Glutamatergic neuron (in vitro differentiated cells): ENCODE measurements around the gene HTR6. TPM values are rescaled to one million over a fixed set of nuclear protein-coding genes. Genes with fewer than 3 reads are reported as not detected.

Source experiments
- DNase-seq: peaks from one replicate; pipeline ENCODE4 v3.0.0; 2022
- H3K27ac Mint-ChIP-seq: one replicate; pipeline ENCODE4 v1.8.0; 2020; ENCODE audit warnings: mild to moderate bottlenecking, mixed read lengths, inconsistent platforms; ENCODE audit not compliant: unreplicated experiment
- H3K27me3 Mint-ChIP-seq: one replicate; pipeline ENCODE4 v1.8.0; 2020; ENCODE audit warnings: mild to moderate bottlenecking, moderate library complexity, mixed read lengths, inconsistent platforms; ENCODE audit not compliant: unreplicated experiment
- H3K36me3 Mint-ChIP-seq: one replicate; pipeline ENCODE4 v1.8.0; 2020; ENCODE audit warnings: mild to moderate bottlenecking, mixed read lengths, inconsistent platforms; ENCODE audit not compliant: unreplicated experiment
- H3K4me1 Mint-ChIP-seq: one replicate; pipeline ENCODE4 v1.8.0; 2020; ENCODE audit warnings: mild to moderate bottlenecking, low read depth, mixed read lengths, inconsistent platforms; ENCODE audit not compliant: unreplicated experiment
- H3K4me3 Mint-ChIP-seq: one replicate; pipeline ENCODE4 v1.8.0; 2020; ENCODE audit warnings: mild to moderate bottlenecking, mixed read lengths, inconsistent platforms; ENCODE audit not compliant: unreplicated experiment
- H3K9me3 Mint-ChIP-seq: one replicate; pipeline ENCODE4 v1.8.0; 2020; ENCODE audit warnings: mild to moderate bottlenecking, moderate library complexity, mixed read lengths, inconsistent platforms; ENCODE audit not compliant: unreplicated experiment
- CTCF ChIP-seq: fragments of 200-600 bp; sonication (generic); IDR thresholded peaks from one replicate; pipeline ENCODE4 v1.5.0; 2021; ENCODE audit not compliant: partially characterized antibody, unreplicated experiment
- total RNA-seq: library from RNA; stranded (reverse); fragmentation: NEBNext Ultra II Directional; extraction: Animal tissue kit (Norgen Biotek cat#: 25700); gene quantifications from one replicate; pipeline ENCODE4 v1.2.1, GENCODE V29; 2021; ENCODE audit not compliant: unreplicated experiment

Gene HTR6
- total RNA-seq, 1 donor from 2014 or later = not detected

- no peaks in the 10 kb centered on the region for H3K36me3 Mint-ChIP-seq
- no peak for DNase-seq
- H3K27ac Mint-ChIP-seq = no peak overlapping the region
- TF ChIP-seq CTCF = no peak
- no peak overlapping the region for H3K4me3 Mint-ChIP-seq
- peaks cover 2% of the 10 kb centered on the region for H3K9me3 Mint-ChIP-seq
- H3K27me3 Mint-ChIP-seq = peaks cover 1% of the 10 kb centered on the region
- H3K4me1 Mint-ChIP-seq = peaks cover 5% of the 10 kb centered on the region
Measured at GRCh38 chr1:19619697-19620384, 44.8 kb upstream of the HTR6 start.

GRCh38 chr1:19620786-19621185, 43.9 kb upstream of the HTR6 start:
- no peak overlapping the region for H3K4me3 Mint-ChIP-seq
- TF ChIP-seq CTCF = no peak
- no peak overlapping the region for H3K27ac Mint-ChIP-seq
- H3K4me1 Mint-ChIP-seq = peaks cover 4% of the 10 kb centered on the region
- no peaks in the 10 kb centered on the region for H3K36me3 Mint-ChIP-seq
- no peaks in the 10 kb centered on the region for H3K27me3 Mint-ChIP-seq
- H3K9me3 Mint-ChIP-seq = peaks cover 2% of the 10 kb centered on the region
- DNase-seq = no peak

GRCh38 chr1:19621274-19621950, 43.3 kb upstream of the HTR6 start:
- Mint-ChIP-seq H3K4me1 (peaks cover 6% of the 10 kb centered on the region), H3K27ac (no peak overlapping the region), H3K4me3 (no peak overlapping the region), H3K27me3 (no peaks in the 10 kb centered on the region), H3K9me3 (peaks cover 2% of the 10 kb centered on the region), H3K36me3 (no peaks in the 10 kb centered on the region)
- no peak for TF ChIP-seq CTCF
- no peak for DNase-seq

GRCh38 chr1:19622204-19622603, 42.5 kb upstream of the HTR6 start:
- H3K9me3 Mint-ChIP-seq = peaks cover 2% of the 10 kb centered on the region
- H3K27ac Mint-ChIP-seq = no peak overlapping the region
- peaks cover 6% of the 10 kb centered on the region for H3K4me1 Mint-ChIP-seq
- no peaks in the 10 kb centered on the region for H3K36me3 Mint-ChIP-seq
- no peak for TF ChIP-seq CTCF
- DNase-seq = no peak
- no peak overlapping the region for H3K4me3 Mint-ChIP-seq
- no peaks in the 10 kb centered on the region for H3K27me3 Mint-ChIP-seq

GRCh38 chr1:19623523-19623922, 41.2 kb upstream of the HTR6 start:
- no peak overlapping the region for H3K4me3 Mint-ChIP-seq

More at GRCh38 chr1:19623523-19623922, 41.2 kb upstream of the HTR6 start:
- no peak for DNase-seq
- peaks cover 6% of the 10 kb centered on the region for H3K4me1 Mint-ChIP-seq
- peak overlapping the region; percentile 29 for H3K27ac Mint-ChIP-seq
- no peaks in the 10 kb centered on the region for H3K36me3 Mint-ChIP-seq
- no peaks in the 10 kb centered on the region for H3K27me3 Mint-ChIP-seq
- no peak for TF ChIP-seq CTCF
- H3K9me3 Mint-ChIP-seq = peaks cover 2% of the 10 kb centered on the region
